ENCODE results near the gene RASSF9.

GRCh38 chr12:85883763-85884162 is 47.6 kb upstream of the RASSF9 start:
- TF ChIP-seq, protein P1, sequence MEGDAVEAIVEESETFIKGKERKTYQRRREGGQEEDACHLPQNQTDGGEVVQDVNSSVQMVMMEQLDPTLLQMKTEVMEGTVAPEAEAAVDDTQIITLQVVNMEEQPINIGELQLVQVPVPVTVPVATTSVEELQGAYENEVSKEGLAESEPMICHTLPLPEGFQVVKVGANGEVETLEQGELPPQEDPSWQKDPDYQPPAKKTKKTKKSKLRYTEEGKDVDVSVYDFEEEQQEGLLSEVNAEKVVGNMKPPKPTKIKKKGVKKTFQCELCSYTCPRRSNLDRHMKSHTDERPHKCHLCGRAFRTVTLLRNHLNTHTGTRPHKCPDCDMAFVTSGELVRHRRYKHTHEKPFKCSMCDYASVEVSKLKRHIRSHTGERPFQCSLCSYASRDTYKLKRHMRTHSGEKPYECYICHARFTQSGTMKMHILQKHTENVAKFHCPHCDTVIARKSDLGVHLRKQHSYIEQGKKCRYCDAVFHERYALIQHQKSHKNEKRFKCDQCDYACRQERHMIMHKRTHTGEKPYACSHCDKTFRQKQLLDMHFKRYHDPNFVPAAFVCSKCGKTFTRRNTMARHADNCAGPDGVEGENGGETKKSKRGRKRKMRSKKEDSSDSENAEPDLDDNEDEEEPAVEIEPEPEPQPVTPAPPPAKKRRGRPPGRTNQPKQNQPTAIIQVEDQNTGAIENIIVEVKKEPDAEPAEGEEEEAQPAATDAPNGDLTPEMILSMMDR (IDR thresholded peaks at IDR 0.05), result no peak
- no peak for TF ChIP-seq POLR2A (IDR thresholded peaks at IDR 0.05)

Data from transverse colon (tissue), 3 donors.